Trophoblast cell (in vitro differentiated cells and primary cell): Measurements from ENCODE around the gene RREB1.

Source experiments
- DNase-seq, 2 donors: peaks; one replicate each; pipeline ENCODE4 v3.0.0-alpha.2; 2016
- H2AFZ ChIP-seq: 2 replicates; pipeline ENCODE4 v1.6.1; 2013; ENCODE audit warnings: low read length, moderate library complexity, mild to moderate bottlenecking; ENCODE audit not compliant: insufficient read depth, poor library complexity
- H2AK5ac ChIP-seq: 2 replicates; pipeline ENCODE4 v1.6.1; 2013; ENCODE audit warnings: mild to moderate bottlenecking, low read length
- H2BK120ac ChIP-seq: 2 replicates; pipeline ENCODE4 v1.6.1; 2013; ENCODE audit warnings: low read length, mild to moderate bottlenecking, moderate library complexity; ENCODE audit not compliant: insufficient read depth, poor library complexity
- H2BK12ac ChIP-seq: 2 replicates; pipeline ENCODE4 v1.6.1; 2013; ENCODE audit warnings: mild to moderate bottlenecking, low read length, moderate library complexity
- H2BK5ac ChIP-seq: 2 replicates; pipeline ENCODE4 v1.6.1; 2013; ENCODE audit warnings: low read length, low read depth, moderate library complexity, mild to moderate bottlenecking; ENCODE audit not compliant: poor library complexity
- H3K14ac ChIP-seq: 2 replicates; pipeline ENCODE4 v1.6.1; 2013; ENCODE audit warnings: mild to moderate bottlenecking, low read length
- H3K18ac ChIP-seq: 2 replicates; pipeline ENCODE4 v1.6.1; 2013; ENCODE audit warnings: mild to moderate bottlenecking, low read length
- H3K23ac ChIP-seq: 2 replicates; pipeline ENCODE4 v1.6.1; 2013; ENCODE audit warnings: low read length
- H3K27ac ChIP-seq: 2 replicates; pipeline ENCODE4 v1.5.1; 2013; ENCODE audit warnings: low read depth, mild to moderate bottlenecking, inconsistent platforms, low read length, moderate library complexity
- H3K27me3 ChIP-seq: 2 replicates; pipeline ENCODE4 v1.6.1; 2013; ENCODE audit warnings: inconsistent platforms, mild to moderate bottlenecking, low read length, moderate library complexity; ENCODE audit not compliant: insufficient read depth
- H3K36me3 ChIP-seq, 2 experiments: 1 replicate in 1 of 2; 2 replicates in 1 of 2; pipeline ENCODE4 v1.6.1; 2013; ENCODE audit warnings: low read length in 2 of 2, mild to moderate bottlenecking in 2 of 2, moderate library complexity in 1 of 2; ENCODE audit not compliant: insufficient read depth in 2 of 2, control insufficient read depth in 1 of 2
- H3K4ac ChIP-seq: 2 replicates; pipeline ENCODE4 v1.6.1; 2013; ENCODE audit warnings: low read depth, mild to moderate bottlenecking, low read length, moderate library complexity
- H3K4me1 ChIP-seq, 2 experiments: 1 replicate in 1 of 2; 2 replicates in 1 of 2; pipeline ENCODE4 v1.6.1; 2013; ENCODE audit warnings: low read length in 2 of 2, mild to moderate bottlenecking in 2 of 2, moderate library complexity in 1 of 2; ENCODE audit not compliant: insufficient read depth in 2 of 2, control insufficient read depth in 1 of 2
- H3K4me2 ChIP-seq: 2 replicates; pipeline ENCODE4 v1.6.1; 2013; ENCODE audit warnings: inconsistent platforms, mild to moderate bottlenecking, low read length, moderate library complexity
- H3K4me3 ChIP-seq: 2 replicates; pipeline ENCODE4 v1.5.1; 2013; ENCODE audit warnings: mild to moderate bottlenecking, low read depth, low read length, inconsistent platforms
- H3K79me1 ChIP-seq: one replicate; pipeline ENCODE4 v1.6.1; 2013; ENCODE audit warnings: low read length
- H3K79me2 ChIP-seq: 2 replicates; pipeline ENCODE4 v1.6.1; 2013; ENCODE audit warnings: low read length, mild to moderate bottlenecking; ENCODE audit not compliant: control insufficient read depth, insufficient read depth, poor library complexity
- H3K9ac ChIP-seq: 2 replicates; pipeline ENCODE4 v1.6.1; 2013; ENCODE audit warnings: mild to moderate bottlenecking, low read length
- H3K9me3 ChIP-seq: 2 replicates; pipeline ENCODE4 v1.6.1; 2013; ENCODE audit warnings: low read depth, mild to moderate bottlenecking, control low read depth, inconsistent platforms, low read length; ENCODE audit not compliant: insufficient read depth
- H4K12ac ChIP-seq: 2 replicates; pipeline ENCODE4 v1.6.1; 2013; ENCODE audit warnings: low read depth, mild to moderate bottlenecking, low read length, moderate library complexity
- H4K8ac ChIP-seq: 2 replicates; pipeline ENCODE4 v1.6.1; 2013; ENCODE audit warnings: low read depth, mild to moderate bottlenecking, low read length, moderate library complexity
- H4K91ac ChIP-seq: one replicate; pipeline ENCODE4 v1.6.1; 2013; ENCODE audit warnings: low read depth, mild to moderate bottlenecking, low read length, moderate library complexity
- WGBS: extraction: QIAGEN DNeasy Blood & Tissue Kit; methylation state at CpG from one replicate; pipeline ENCODE4 v1.1.7; 2013; ENCODE audit warnings: missing lambda C conversion rate; ENCODE audit not compliant: insufficient read length, insufficient coverage; ENCODE audit errors: extremely low coverage; 5-methylcytosine and 5-hydroxymethylcytosine counted together

RREB1 gene

DNA sequence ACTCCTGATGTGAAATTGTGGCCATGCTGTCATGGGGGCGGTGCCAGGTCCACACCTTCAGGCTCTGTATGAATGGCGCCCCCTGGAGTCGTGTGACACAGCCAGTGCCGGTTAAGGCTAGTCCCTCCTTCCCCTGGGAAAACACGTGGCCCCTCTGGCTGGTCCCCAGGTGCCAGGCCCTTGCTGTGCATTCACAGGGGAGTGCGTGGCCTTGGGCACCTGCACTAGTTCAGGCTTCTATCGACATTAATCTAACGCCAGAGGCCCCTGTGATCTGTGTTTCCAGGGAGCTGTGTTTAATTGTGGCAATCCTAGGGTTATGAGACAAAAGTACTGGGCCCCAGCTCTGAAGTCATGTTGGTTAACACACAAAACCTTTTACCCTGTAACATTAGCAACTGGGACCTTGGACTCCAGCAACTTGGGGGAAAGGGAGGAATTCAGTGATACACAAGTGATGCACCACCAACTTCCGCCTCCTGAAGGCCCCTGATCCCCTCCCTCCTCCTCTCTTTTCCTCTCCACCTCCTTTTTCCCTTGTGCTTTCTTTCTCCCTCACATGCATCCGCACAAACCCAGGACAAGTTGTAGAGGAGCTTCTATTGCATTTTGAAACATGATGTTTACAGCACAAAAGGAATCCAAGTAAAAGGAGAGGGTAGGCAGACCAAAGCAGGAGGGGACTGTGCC, 131.3 kb downstream of the RREB1 start:
- no peak overlapping the region for H3K14ac ChIP-seq
- no peak overlapping the region for H3K4ac ChIP-seq
- DNase-seq: peak; percentile 57 to 75
- no peaks in the 10 kb centered on the region for H3K27me3 ChIP-seq
- WGBS: no CpG with 5 or more reads among the region's 10 CpGs
- no peak overlapping the region for H3K18ac ChIP-seq
- H2BK5ac ChIP-seq: no peak overlapping the region
- no peak overlapping the region for H4K91ac ChIP-seq
- no peak overlapping the region for H3K4me3 ChIP-seq
- H3K23ac ChIP-seq: no peak overlapping the region
- no peak overlapping the region for H2BK12ac ChIP-seq
- H2BK120ac ChIP-seq: no peak overlapping the region
- peaks cover 0 to 3% of the 10 kb centered on the region in 2 experiments for H3K4me1 ChIP-seq
- H3K4me2 ChIP-seq: no peak overlapping the region
- H3K9me3 ChIP-seq: no peaks in the 10 kb centered on the region
- H3K27ac ChIP-seq: no peak overlapping the region
- no peak overlapping the region for H4K8ac ChIP-seq
- H3K9ac ChIP-seq: no peak overlapping the region
- no peak overlapping the region for H2AK5ac ChIP-seq
- H3K79me1 ChIP-seq: no peaks in the 10 kb centered on the region
- no peak overlapping the region for H2AFZ ChIP-seq
- H3K79me2 ChIP-seq: no peaks in the 10 kb centered on the region
- H4K12ac ChIP-seq: no peak overlapping the region
- peaks cover 23 to 36% of the 10 kb centered on the region in 2 experiments for H3K36me3 ChIP-seq

DNA sequence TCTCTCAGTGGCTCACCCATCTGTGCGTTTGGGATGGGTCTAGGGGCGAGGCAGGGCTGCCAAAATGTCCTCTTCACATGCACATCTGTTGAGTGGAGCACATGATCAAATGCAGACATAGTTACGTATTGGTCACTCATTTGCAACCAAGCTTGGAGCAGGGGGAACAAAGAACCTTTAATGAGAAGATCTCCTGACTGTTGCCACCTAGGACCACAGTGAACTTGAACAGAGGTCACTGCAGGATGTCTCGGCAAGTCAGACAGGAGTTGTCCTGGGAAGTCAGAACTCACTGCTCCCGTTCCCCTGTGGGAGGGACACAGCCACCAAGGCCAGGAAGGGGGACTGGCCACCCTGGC, 131.8 kb downstream of the RREB1 start:
- Histone ChIP-seq H3K9ac (no peak overlapping the region), H3K4me3 (no peak overlapping the region)
- no CpG with 5 or more reads among the region's 5 CpGs for WGBS

GRCh38 chr6:7240351-7240750, 132.6 kb downstream of the RREB1 start:
- Histone ChIP-seq H3K4ac (no peak overlapping the region), H3K4me2 (no peak overlapping the region), H3K4me1 (peaks cover 0 to 3% of the 10 kb centered on the region in 2 experiments), H2BK5ac (no peak overlapping the region), H3K9ac (no peak overlapping the region), H3K36me3 (peaks cover 28 to 32% of the 10 kb centered on the region in 2 experiments), H2AK5ac (no peak overlapping the region), H2BK120ac (no peak overlapping the region), H3K23ac (no peak overlapping the region), H4K12ac (no peak overlapping the region), H3K14ac (no peak overlapping the region), H2BK12ac (no peak overlapping the region), H3K18ac (no peak overlapping the region), H3K27me3 (no peaks in the 10 kb centered on the region), H3K4me3 (no peak overlapping the region), H4K8ac (no peak overlapping the region), H2AFZ (no peak overlapping the region), H3K27ac (no peak overlapping the region), H3K79me1 (no peaks in the 10 kb centered on the region), H4K91ac (no peak overlapping the region), H3K9me3 (no peaks in the 10 kb centered on the region), H3K79me2 (no peaks in the 10 kb centered on the region)
- no peak for DNase-seq
- WGBS: no CpG with 5 or more reads among the region's 9 CpGs

More for the DNA sequence above, 131.8 kb downstream of the RREB1 start:
- Histone ChIP-seq H2BK120ac (no peak overlapping the region), H3K27ac (no peak overlapping the region), H2BK5ac (no peak overlapping the region), H2AK5ac (no peak overlapping the region), H3K4me1 (peaks cover 0 to 3% of the 10 kb centered on the region in 2 experiments), H3K27me3 (no peaks in the 10 kb centered on the region), H4K91ac (no peak overlapping the region), H3K14ac (no peak overlapping the region), H3K23ac (no peak overlapping the region), H3K79me1 (no peaks in the 10 kb centered on the region), H3K36me3 (peaks cover 24 to 35% of the 10 kb centered on the region in 2 experiments), H3K4ac (no peak overlapping the region), H3K79me2 (no peaks in the 10 kb centered on the region), H3K18ac (no peak overlapping the region), H4K12ac (no peak overlapping the region), H2BK12ac (no peak overlapping the region), H2AFZ (no peak overlapping the region), H3K9me3 (no peaks in the 10 kb centered on the region), H3K4me2 (no peak overlapping the region), H4K8ac (no peak overlapping the region)
- no peak for DNase-seq

- Histone ChIP-seq H3K4me1 (peaks cover 0 to 3% of the 10 kb centered on the region in 2 experiments), H3K4me3 (no peak overlapping the region), H3K79me1 (no peaks in the 10 kb centered on the region), H3K23ac (no peak overlapping the region), H2AK5ac (no peak overlapping the region), H4K8ac (no peak overlapping the region), H2BK5ac (no peak overlapping the region), H2BK12ac (no peak overlapping the region), H2AFZ (no peak overlapping the region), H3K79me2 (no peaks in the 10 kb centered on the region), H3K14ac (no peak overlapping the region), H3K4ac (no peak overlapping the region), H3K18ac (no peak overlapping the region), H3K9ac (no peak overlapping the region), H3K36me3 (peaks cover 32 to 37% of the 10 kb centered on the region in 2 experiments), H3K27me3 (no peaks in the 10 kb centered on the region), H3K9me3 (no peaks in the 10 kb centered on the region), H4K91ac (no peak overlapping the region), H4K12ac (no peak overlapping the region), H3K4me2 (no peak overlapping the region), H3K27ac (no peak overlapping the region), H2BK120ac (no peak overlapping the region)
- DNase-seq: no peak
- no CpG with 5 or more reads among the region's 10 CpGs for WGBS
Observed at GRCh38 chr6:7241160-7241559, 133.4 kb downstream of the RREB1 start.
